GM12878 (cell line): ENCODE data around the gene TMUB1. TPM values are rescaled to one million over a fixed set of nuclear protein-coding genes. Genes with fewer than 3 reads are reported as not detected.

Experiments used
- ATAC-seq: fragments of 200-7000 bp; cut with Tn5 transposase; 3 replicates; pipeline ENCODE4 v1.9.1; 2020; ENCODE audit warnings: mild to moderate bottlenecking, moderate library complexity
- BruUV-seq: library from RNA; stranded (reverse); fragments of 400-500 nt; replicated peaks from 2 replicates; lab custom pipeline; 2021; lab: Mats Ljungman, UMichigan
- CTCF ChIA-PET: fragments of 300-600 bp; sonication (Branson Sonifier 250); formaldehyde crosslinking; extraction: SDS; loops from one replicate; lab custom pipeline; 2021; ENCODE audit warnings: inconsistent platforms; lab: Yijun Ruan, JAX
- POLR2A ChIA-PET: fragments of 350-600 bp; formaldehyde crosslinking; extraction: SDS; loops from one replicate; lab custom pipeline; 2021; ENCODE audit warnings: inconsistent platforms; lab: Charles Lee
- RAD21 ChIA-PET: fragments of 300-600 bp; sonication (Branson Sonifier 250); formaldehyde crosslinking; loops from one replicate; lab custom pipeline; 2023; ENCODE audit warnings: antibody characterized with exemption; ENCODE audit not compliant: unreplicated experiment; lab: Charles Lee
- SMC1A ChIA-PET: fragments of 300-600 bp; sonication (Branson Sonifier 250); formaldehyde crosslinking; loops from one replicate; lab custom pipeline; 2023; ENCODE audit not compliant: unreplicated experiment, uncharacterized antibody; lab: Charles Lee
- DNase-seq: peaks from one replicate; pipeline ENCODE4 v3.0.0-alpha.2; 2011; ENCODE audit warnings: low read depth, low spot score
- FAIRE-seq: peaks from 3 replicates; lab custom pipeline; 2011; peaks lifted over from hg19 to GRCh38; lab: Jason Lieb, UNC
- H2AFZ ChIP-seq: 2 replicates; pipeline ENCODE4 v1.6.0; 2011; ENCODE audit warnings: low read depth, low read length, control low read depth; ENCODE audit not compliant: control insufficient read depth
- H3K27ac ChIP-seq: 2 replicates; pipeline ENCODE4 v1.5.1; 2011; ENCODE audit warnings: control low read depth; ENCODE audit not compliant: control insufficient read depth, insufficient read depth
- H3K27me3 ChIP-seq, 2 experiments: replicated peaks in 1 of 2; 2 replicates each; pipeline versions ENCODE4 v1.6.0 to v1.6.1; 2011; ENCODE audit warnings: low read length in 1 of 2; ENCODE audit not compliant: control insufficient read depth in 2 of 2, insufficient read depth in 2 of 2
- H3K36me3 ChIP-seq, 2 experiments: 2 replicates each; pipeline ENCODE4 v1.5.1; 2011; ENCODE audit warnings: low read length in 1 of 2; ENCODE audit not compliant: control insufficient read depth in 2 of 2, insufficient read depth in 2 of 2
- H3K4me1 ChIP-seq: 2 replicates; pipeline ENCODE4 v1.6.1; 2011; ENCODE audit warnings: mild to moderate bottlenecking, low read length, moderate library complexity, mixed read lengths; ENCODE audit not compliant: control insufficient read depth, insufficient read depth
- H3K4me2 ChIP-seq: 2 replicates; pipeline ENCODE4 v1.6.0; 2011; ENCODE audit warnings: control low read depth; ENCODE audit not compliant: control insufficient read depth, insufficient read depth
- H3K4me3 ChIP-seq: fragments of 200-600 bp; sonication (generic); 2 replicates; pipeline ENCODE4 v1.5.1; 2016
- H3K79me2 ChIP-seq: 2 replicates; pipeline ENCODE4 v1.6.0; 2011; ENCODE audit warnings: low read length; ENCODE audit not compliant: control insufficient read depth, insufficient read depth
- H3K9ac ChIP-seq: 2 replicates; pipeline ENCODE4 v1.8.0; 2011; ENCODE audit warnings: low read length, control low read depth, mixed read lengths; ENCODE audit not compliant: control insufficient read depth, insufficient read depth
- H3K9me3 ChIP-seq: replicated peaks from 3 replicates; pipeline ENCODE4 v1.5.1; 2011; ENCODE audit warnings: mild to moderate bottlenecking, low read length; ENCODE audit not compliant: control insufficient read depth, insufficient read depth
- H4K20me1 ChIP-seq: 2 replicates; pipeline ENCODE4 v1.6.0; 2011; ENCODE audit not compliant: control insufficient read depth, insufficient read depth
- BCLAF1 ChIP-seq: fragments of 450-650 bp; IDR thresholded peaks from 2 replicates; pipeline ENCODE4 v1.6.1; 2017; ENCODE audit warnings: antibody characterized with exemption, mild to moderate bottlenecking, moderate library complexity
- CBFB ChIP-seq: IDR thresholded peaks from 2 replicates; pipeline ENCODE4 v1.6.1; 2016; ENCODE audit warnings: antibody characterized with exemption, low read depth
- HSF1 ChIP-seq: fragments of 150-350 bp; IDR thresholded peaks from 2 replicates; pipeline ENCODE4 v1.6.1; 2014; ENCODE audit warnings: mild to moderate bottlenecking, low read depth, low read length
- MXI1 ChIP-seq: fragments of 150-350 bp; IDR thresholded peaks from 2 replicates; pipeline ENCODE4 v1.6.1; 2011; ENCODE audit warnings: low read depth, mild to moderate bottlenecking, inconsistent platforms, low read length, improper control_type of control experiment
- WGBS: methylation state at CpG from one replicate; pipeline ENCODE4 v1.1.6; 2016; ENCODE audit warnings: low lambda C conversion rate; ENCODE audit not compliant: insufficient replicate concordance, insufficient coverage; ENCODE audit errors: missing lambda C conversion rate; 5-methylcytosine and 5-hydroxymethylcytosine counted together
- in situ Hi-C: fragments of 300-500 bp; cut with MboI; formaldehyde crosslinking; loops from 9 replicates; pipeline ENCODE4 v1.14.3; 2018; ENCODE audit warnings: mixed read lengths
- intact Hi-C: fragments of 100-400 bp; cut with micrococcal nuclease; formaldehyde crosslinking; loops from one replicate; pipeline ENCODE4 v1.14.2; 2022; ENCODE audit not compliant: unreplicated experiment
- polyA plus RNA-seq, 11 experiments: library from polyadenylated mRNA; depleted of rRNA in 4 of 11; unstranded in 6 of 11; stranded (reverse) in 5 of 11; fragments of >200 nt; fragmentation: Nextera tagmentation in 4 of 11; fragmentation: Illumina TruSeq in 1 of 11; extraction: Ambion mirVana in 4 of 11; extraction: Trizol in 1 of 11; gene quantifications; 1 replicate in 1 of 11; 2 replicates in 10 of 11; pipeline versions ENCODE4 v1.2.1 to v1.2.3, GENCODE V29; 2011 to 2016; ENCODE audit warnings: inconsistent platforms in 2 of 11, missing spikeins in 2 of 11, low read depth in 1 of 11
- total RNA-seq, 4 experiments: library from RNA; depleted of rRNA in 3 of 4; stranded (reverse); fragments of >200 nt in 3 of 4; fragmentation: Illumina TruSeq in 1 of 4; extraction: Trizol in 1 of 4; gene quantifications; 2 replicates each; pipeline versions ENCODE4 v1.2.1 to v1.2.3, GENCODE V29; 2013 to 2021
- TF ChIP-seq, protein P1 (sequence below): IDR thresholded peaks from 2 replicates; pipeline ENCODE4 v1.6.1; 2012; ENCODE audit warnings: low read depth, low read length, improper control_type of control experiment

Gene TMUB1
- total and polyA plus RNA-seq, 10 of the 15 experiments (the other 5 are each of a cell fraction or from before 2014, with no cell fraction given), result 0.27 to 79.5 (median 41.3) TPM; not detected in 1

DNA sequence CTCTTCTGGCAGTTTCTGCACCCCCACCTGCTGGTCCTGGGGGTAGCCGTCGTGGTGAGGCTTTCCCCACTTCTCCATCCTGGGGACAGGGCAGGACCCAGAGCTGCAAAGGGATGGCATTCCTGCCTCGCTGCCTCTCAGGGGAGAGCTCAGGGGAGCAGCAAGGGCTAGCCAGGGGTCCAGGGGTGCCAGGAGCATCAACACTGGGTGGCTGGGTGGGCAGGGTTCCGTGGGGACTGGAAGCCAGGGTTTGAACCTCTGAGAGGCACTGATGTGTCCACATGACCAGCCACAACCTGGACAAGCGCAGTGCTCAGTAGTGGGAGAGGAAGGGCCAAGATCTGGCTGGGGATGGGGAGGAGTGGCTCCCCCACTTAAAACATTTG lies 49.4 kb downstream of the TMUB1 start:
- intact Hi-C loops, result no loop called here
- FAIRE-seq, result no peak
- POLR2A ChIA-PET, result no interaction called here
- 79% methylated on average over 5 of the region's 5 CpGs for WGBS
- Histone ChIP-seq H2AFZ (no peak overlapping the region), H3K36me3 (peaks cover 0 to 3% of the 10 kb centered on the region in 2 experiments; a peak in 1 of 4 replicates), H3K9ac (no peak overlapping the region), H3K27ac (no peak overlapping the region), H3K4me3 (no peak overlapping the region), H3K4me2 (no peak overlapping the region), H3K79me2 (no peaks in the 10 kb centered on the region; the same call in 1 of the 2 replicates), H3K9me3 (no peaks in the 10 kb centered on the region), H3K4me1 (peaks cover 4% of the 10 kb centered on the region), H3K27me3 (no peaks in the 10 kb centered on the region), H4K20me1 (no peaks in the 10 kb centered on the region)
- DNase-seq, result no peak
- in situ Hi-C loops, result no loop called here
- TF ChIP-seq HSF1 (no peak), BCLAF1 (no peak), CBFB (no peak), MXI1 (no peak)
- TF ChIP-seq, protein P1, sequence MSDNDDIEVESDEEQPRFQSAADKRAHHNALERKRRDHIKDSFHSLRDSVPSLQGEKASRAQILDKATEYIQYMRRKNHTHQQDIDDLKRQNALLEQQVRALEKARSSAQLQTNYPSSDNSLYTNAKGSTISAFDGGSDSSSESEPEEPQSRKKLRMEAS, result no peak
- CTCF ChIA-PET, result interaction anchor here (2.1 kb wide), 1 partner anchor 49 kb away, joined by 5 read pairs; the partner anchor contains the start of gene TMUB1
- RAD21 ChIA-PET, result no interaction called here
- ATAC-seq, result no peak
- SMC1A ChIA-PET, result no interaction called here
- BruUV-seq, result no TSS peak
